ENCODE data around the gene FIZ1. TPM values are rescaled to one million over a fixed set of nuclear protein-coding genes. Genes with fewer than 3 reads are reported as not detected.

The FIZ1 gene
- total and polyA plus RNA-seq, 4 donors, result 1.1 to 4.3 (median 2.3) TPM

GRCh38 chr19:55563261-55563690 lies 36.0 kb downstream of the FIZ1 start:
- H3K9me3 ChIP-seq (ENCODE audit: control insufficient read depth in 4 of 4, low read length in 3 of 4), result peaks cover 0 to 4% (median 0%) of the 10 kb centered on the region in 4 donors
- no peaks in the 10 kb centered on the region for H3K36me3 ChIP-seq (ENCODE audit: control insufficient read depth in 4 of 4, insufficient read depth in 3 of 4, low read depth in 1 of 4, low read length in 3 of 4)
- 68% methylated on average over 12 of the region's 12 CpGs for WGBS
- peaks cover 0 to 3% (median 1%) of the 10 kb centered on the region in 4 donors for H3K27me3 ChIP-seq (ENCODE audit: control insufficient read depth in 4 of 4, insufficient read depth in 4 of 4, low read length in 3 of 4)
- no peak for DNase-seq (ENCODE audit: low spot score)
- H3K27ac ChIP-seq (ENCODE audit: low read depth in 1 of 2, low read length in 2 of 2), result no peak overlapping the region
- H3K4me1 ChIP-seq (ENCODE audit: control insufficient read depth in 4 of 4, insufficient read depth in 4 of 4, low read length in 3 of 4), result no peaks in the 10 kb centered on the region
- no peak overlapping the region for H3K4me3 ChIP-seq (ENCODE audit: low read depth in 1 of 3, low read length in 3 of 3)
- no peak overlapping the region for H3K9ac ChIP-seq (ENCODE audit: low read depth in 1 of 2, low read length in 2 of 2)
- TF ChIP-seq ZBTB33 (IDR thresholded peaks at IDR 0.05) (no peak), EGR1 (IDR thresholded peaks at IDR 0.05; ENCODE audit: low read depth in 2 of 2) (no peak)

GRCh38 chr19:55559684-55560083 lies 39.6 kb downstream of the FIZ1 start:
- Histone ChIP-seq H3K9ac (ENCODE audit: low read depth in 1 of 2, low read length in 2 of 2) (no peak overlapping the region), H3K36me3 (ENCODE audit: control insufficient read depth in 4 of 4, insufficient read depth in 3 of 4, low read depth in 1 of 4, low read length in 3 of 4) (no peaks in the 10 kb centered on the region), H3K9me3 (ENCODE audit: control insufficient read depth in 4 of 4, low read length in 3 of 4) (peaks cover 0 to 4% (median 0%) of the 10 kb centered on the region in 4 donors), H3K27ac (ENCODE audit: low read depth in 1 of 2, low read length in 2 of 2) (no peak overlapping the region), H3K27me3 (ENCODE audit: control insufficient read depth in 4 of 4, insufficient read depth in 4 of 4, low read length in 3 of 4) (no peaks in the 10 kb centered on the region), H3K4me1 (ENCODE audit: control insufficient read depth in 4 of 4, insufficient read depth in 4 of 4, low read length in 3 of 4) (no peaks in the 10 kb centered on the region), H3K4me3 (ENCODE audit: low read depth in 1 of 3, low read length in 3 of 3) (no peak overlapping the region)
- no peak for DNase-seq (ENCODE audit: low spot score)
- TF ChIP-seq RAD21 (IDR thresholded peaks at IDR 0.05), result no peak
- no peak for TF ChIP-seq RXRA (IDR thresholded peaks at IDR 0.05)
- TF ChIP-seq ZBTB33 (IDR thresholded peaks at IDR 0.05), result no peak
- WGBS, result 83% methylated on average over 9 of the region's 9 CpGs

GRCh38 chr19:55554741-55555152 lies 44.6 kb downstream of the FIZ1 start:
- H3K27ac ChIP-seq (ENCODE audit: low read depth in 1 of 2, low read length in 2 of 2), result no peak overlapping the region
- WGBS, result 66% methylated on average over 8 of the region's 8 CpGs
- H3K36me3 ChIP-seq (ENCODE audit: control insufficient read depth in 4 of 4, insufficient read depth in 3 of 4, low read depth in 1 of 4, low read length in 3 of 4), result no peaks in the 10 kb centered on the region
- H3K4me1 ChIP-seq (ENCODE audit: control insufficient read depth in 4 of 4, insufficient read depth in 4 of 4, low read length in 3 of 4), result no peaks in the 10 kb centered on the region
- H3K9me3 ChIP-seq (ENCODE audit: control insufficient read depth in 4 of 4, low read length in 3 of 4), result no peaks in the 10 kb centered on the region
- TF ChIP-seq RAD21 (IDR thresholded peaks at IDR 0.05) (no peak), TAF1 (conservative IDR thresholded peaks at IDR 0.05) (no peak), ZBTB33 (IDR thresholded peaks at IDR 0.05) (no peak), FOXA2 (IDR thresholded peaks at IDR 0.05) (no peak), EGR1 (IDR thresholded peaks at IDR 0.05; ENCODE audit: low read depth in 2 of 2) (no peak), FOXA1 (IDR thresholded peaks at IDR 0.05) (no peak), REST (IDR thresholded peaks at IDR 0.05) (no peak), RXRA (IDR thresholded peaks at IDR 0.05) (no peak), YY1 (IDR thresholded peaks at IDR 0.05) (no peak), ATF3 (IDR thresholded peaks at IDR 0.05) (no peak)
- no peak for DNase-seq (ENCODE audit: low spot score)
- H3K27me3 ChIP-seq (ENCODE audit: control insufficient read depth in 4 of 4, insufficient read depth in 4 of 4, low read length in 3 of 4), result peaks cover 0 to 5% (median 2%) of the 10 kb centered on the region in 4 donors
- H3K9ac ChIP-seq (ENCODE audit: low read depth in 1 of 2, low read length in 2 of 2), result no peak overlapping the region
- no peak overlapping the region for H3K4me3 ChIP-seq (ENCODE audit: low read depth in 1 of 3, low read length in 3 of 3)

All from liver (tissue), 9 donors.